Measurements from ENCODE around the gene LRRC45.

Gene LRRC45

GRCh38 chr17:81996232-81996756, 26.8 kb upstream of the LRRC45 start:
- Histone ChIP-seq H3K27ac (ENCODE audit: low read length) (no peak overlapping the region), H3K79me2 (ENCODE audit: insufficient read depth, low read length) (peaks cover 6% of the 10 kb centered on the region; the same call in 1 of the 2 replicates), H3K4me2 (ENCODE audit: insufficient read depth, low read length) (no peak overlapping the region), H3K4me1 (ENCODE audit: insufficient read depth, low read length) (no peaks in the 10 kb centered on the region), H3K27me3 (ENCODE audit: insufficient read depth, low read length, poor library complexity) (no peaks in the 10 kb centered on the region), H3K9me3 (ENCODE audit: insufficient read depth, low read length, severe bottlenecking) (no peaks in the 10 kb centered on the region), H3K4me3 (ENCODE audit: low read depth in 1 of 2, low read length in 2 of 2) (no peak overlapping the region), H4K20me1 (ENCODE audit: insufficient read depth, low read length) (peaks cover 11% of the 10 kb centered on the region), H3K36me3 (ENCODE audit: insufficient read depth, low read length) (no peaks in the 10 kb centered on the region), H2AFZ (ENCODE audit: low read depth, low read length) (no peak overlapping the region), H3K9ac (ENCODE audit: low read depth, low read length) (no peak overlapping the region)
- TF ChIP-seq CTCF (IDR thresholded peaks at IDR 0.05; ENCODE audit: borderline replicate concordance, extremely low read depth, low read length, poor library complexity, severe bottlenecking) (no peak), EZH2 (IDR thresholded peaks at IDR 0.05; ENCODE audit: borderline replicate concordance, low read depth, low read length, severe bottlenecking) (no peak)
- ATAC-seq (ENCODE audit: insufficient read depth, low read depth) (no peak), DNase-seq (no peak)

- no peaks in the 10 kb centered on the region for H3K79me2 ChIP-seq (ENCODE audit: insufficient read depth, low read length)
- H3K4me2 ChIP-seq (ENCODE audit: insufficient read depth, low read length) = no peak overlapping the region
- no peak for DNase-seq
- H3K4me3 ChIP-seq (ENCODE audit: low read depth in 1 of 2, low read length in 2 of 2) = no peak overlapping the region
- TF ChIP-seq EZH2 (IDR thresholded peaks at IDR 0.05; ENCODE audit: borderline replicate concordance, low read depth, low read length, severe bottlenecking) (no peak), CTCF (IDR thresholded peaks at IDR 0.05; ENCODE audit: borderline replicate concordance, extremely low read depth, low read length, poor library complexity, severe bottlenecking) (no peak)
- no peaks in the 10 kb centered on the region for H3K4me1 ChIP-seq (ENCODE audit: insufficient read depth, low read length)
- H3K27ac ChIP-seq (ENCODE audit: low read length) = no peak overlapping the region
- H3K9me3 ChIP-seq (ENCODE audit: insufficient read depth, low read length, severe bottlenecking) = no peaks in the 10 kb centered on the region
- no peak overlapping the region for H3K9ac ChIP-seq (ENCODE audit: low read depth, low read length)
- no peaks in the 10 kb centered on the region for H3K27me3 ChIP-seq (ENCODE audit: insufficient read depth, low read length, poor library complexity)
- H4K20me1 ChIP-seq (ENCODE audit: insufficient read depth, low read length) = peaks cover 7% of the 10 kb centered on the region
- no peak overlapping the region for H2AFZ ChIP-seq (ENCODE audit: low read depth, low read length)
- no peak for ATAC-seq (ENCODE audit: insufficient read depth, low read depth)
- no peaks in the 10 kb centered on the region for H3K36me3 ChIP-seq (ENCODE audit: insufficient read depth, low read length)
These were observed 26.2 kb upstream of the LRRC45 start for GRCh38 chr17:81996757-81997441.

- DNase-seq = no peak
- Histone ChIP-seq H3K79me2 (ENCODE audit: insufficient read depth, low read length) (no peaks in the 10 kb centered on the region), H3K4me2 (ENCODE audit: insufficient read depth, low read length) (no peak overlapping the region), H3K27me3 (ENCODE audit: insufficient read depth, low read length, poor library complexity) (no peaks in the 10 kb centered on the region), H4K20me1 (ENCODE audit: insufficient read depth, low read length) (peaks cover 4% of the 10 kb centered on the region; the same call in 1 of the 2 replicates), H3K9me3 (ENCODE audit: insufficient read depth, low read length, severe bottlenecking) (no peaks in the 10 kb centered on the region), H3K9ac (ENCODE audit: low read depth, low read length) (no peak overlapping the region), H3K4me1 (ENCODE audit: insufficient read depth, low read length) (no peaks in the 10 kb centered on the region), H3K27ac (ENCODE audit: low read length) (no peak overlapping the region), H2AFZ (ENCODE audit: low read depth, low read length) (no peak overlapping the region), H3K36me3 (ENCODE audit: insufficient read depth, low read length) (no peaks in the 10 kb centered on the region), H3K4me3 (ENCODE audit: low read depth in 1 of 2, low read length in 2 of 2) (no peak overlapping the region)
- no peak for TF ChIP-seq EZH2 (IDR thresholded peaks at IDR 0.05; ENCODE audit: borderline replicate concordance, low read depth, low read length, severe bottlenecking)
- TF ChIP-seq CTCF (IDR thresholded peaks at IDR 0.05; ENCODE audit: borderline replicate concordance, extremely low read depth, low read length, poor library complexity, severe bottlenecking) = no peak
- no peak for ATAC-seq (ENCODE audit: insufficient read depth, low read depth)
These were observed 24.9 kb upstream of the LRRC45 start for GRCh38 chr17:81998212-81998611.

All from DND-41 (cell line).